Breast epithelium (tissue), 4 donors: ENCODE results near the gene BBX. TPM values are rescaled to one million over a fixed set of nuclear protein-coding genes. Genes with fewer than 3 reads are reported as not detected.

Experiments used
- DNase-seq, 2 donors: peaks; one replicate each; pipeline ENCODE4 v3.0.0-alpha.2; 2019; ENCODE audit warnings: low spot score in 2 of 2
- H3K27ac ChIP-seq, 2 donors: fragments of 200-600 bp; sonication (generic) in 1 of 2; one replicate each; pipeline ENCODE4 v1.5.1; 2016 to 2019; ENCODE audit warnings: mild to moderate bottlenecking in 1 of 2
- H3K27me3 ChIP-seq, 2 donors: fragments of 200-600 bp; sonication (generic) in 1 of 2; one replicate each; pipeline versions ENCODE4 v1.5.1 to v1.6.0; 2017 to 2019; ENCODE audit warnings: control low read depth in 1 of 2, mild to moderate bottlenecking in 1 of 2
- H3K36me3 ChIP-seq: fragments of 200-600 bp; one replicate; pipeline ENCODE4 v1.5.1; 2019
- H3K4me1 ChIP-seq, 2 donors: fragments of 200-600 bp; sonication (generic); one replicate each; pipeline ENCODE4 v1.5.1; 2016 to 2019; ENCODE audit warnings: control low read depth in 1 of 2
- H3K4me3 ChIP-seq, 3 donors: fragments of 200-600 bp; sonication (generic); 1 replicate in 2 of 3; 2 replicates in 1 of 3; pipeline ENCODE4 v1.5.1; 2016 to 2019; ENCODE audit warnings: mild to moderate bottlenecking in 3 of 3, moderate library complexity in 2 of 3
- H3K9me3 ChIP-seq, 2 donors: fragments of 200-600 bp; sonication (generic) in 1 of 2; one replicate each; pipeline ENCODE4 v1.5.1; 2016 to 2019; ENCODE audit warnings: control low read depth in 1 of 2
- CTCF ChIP-seq, 3 donors: fragments of 450-650 bp; IDR thresholded peaks; one replicate each; pipeline ENCODE4 v1.5.1; 2016 to 2017; ENCODE audit warnings: antibody characterized with exemption in 3 of 3, mild to moderate bottlenecking in 3 of 3, moderate library complexity in 3 of 3
- POLR2A ChIP-seq: fragments of 450-650 bp; IDR thresholded peaks from one replicate; pipeline ENCODE4 v1.6.1; 2016; ENCODE audit warnings: antibody characterized with exemption, mild to moderate bottlenecking, moderate library complexity
- POLR2AphosphoS5 ChIP-seq, 3 donors: sonication (generic); formaldehyde crosslinking; IDR thresholded peaks; one replicate each; pipeline ENCODE4 v1.6.1; 2017; ENCODE audit warnings: antibody characterized with exemption in 3 of 3
- intact Hi-C: fragments of 100-400 bp; cut with DNase I; formaldehyde crosslinking; loops from one replicate; pipeline ENCODE4 v1.15.1; 2023; ENCODE audit warnings: low total_unique reads
- total RNA-seq, 3 donors: library from RNA; depleted of rRNA; stranded (reverse); fragments of >200 nt; gene quantifications; one replicate each; pipeline ENCODE4 v1.1.0, GENCODE V29; 2016

BBX gene
- total RNA-seq, 3 donors from 2014 or later = 59.0 to 95.9 (median 70.8) TPM

GRCh38 chr3:107819656-107820055, 296.9 kb downstream of the BBX start:
- Histone ChIP-seq H3K27me3 (no peaks in the 10 kb centered on the region), H3K4me3 (no peak overlapping the region), H3K36me3 (no peaks in the 10 kb centered on the region), H3K9me3 (no peaks in the 10 kb centered on the region), H3K4me1 (no peaks in the 10 kb centered on the region), H3K27ac (no peak overlapping the region)
- no peak for DNase-seq
- no peak for TF ChIP-seq POLR2AphosphoS5 (IDR thresholded peaks at IDR 0.05)
- no peak for TF ChIP-seq CTCF (IDR thresholded peaks at IDR 0.05)
- no peak for TF ChIP-seq POLR2A
- intact Hi-C loops = no loop called here

- H3K27ac ChIP-seq = no peak overlapping the region
- intact Hi-C loops = no loop called here
- no peaks in the 10 kb centered on the region for H3K27me3 ChIP-seq
- no peaks in the 10 kb centered on the region for H3K9me3 ChIP-seq
- H3K36me3 ChIP-seq = no peaks in the 10 kb centered on the region
- no peak for TF ChIP-seq CTCF (IDR thresholded peaks at IDR 0.05)
- no peak for TF ChIP-seq POLR2A
- TF ChIP-seq POLR2AphosphoS5 (IDR thresholded peaks at IDR 0.05) = no peak
- no peak for DNase-seq
- H3K4me3 ChIP-seq = no peak overlapping the region
- no peaks in the 10 kb centered on the region for H3K4me1 ChIP-seq
Observed at GRCh38 chr3:107822308-107822707, 299.5 kb downstream of the BBX start.

DNA sequence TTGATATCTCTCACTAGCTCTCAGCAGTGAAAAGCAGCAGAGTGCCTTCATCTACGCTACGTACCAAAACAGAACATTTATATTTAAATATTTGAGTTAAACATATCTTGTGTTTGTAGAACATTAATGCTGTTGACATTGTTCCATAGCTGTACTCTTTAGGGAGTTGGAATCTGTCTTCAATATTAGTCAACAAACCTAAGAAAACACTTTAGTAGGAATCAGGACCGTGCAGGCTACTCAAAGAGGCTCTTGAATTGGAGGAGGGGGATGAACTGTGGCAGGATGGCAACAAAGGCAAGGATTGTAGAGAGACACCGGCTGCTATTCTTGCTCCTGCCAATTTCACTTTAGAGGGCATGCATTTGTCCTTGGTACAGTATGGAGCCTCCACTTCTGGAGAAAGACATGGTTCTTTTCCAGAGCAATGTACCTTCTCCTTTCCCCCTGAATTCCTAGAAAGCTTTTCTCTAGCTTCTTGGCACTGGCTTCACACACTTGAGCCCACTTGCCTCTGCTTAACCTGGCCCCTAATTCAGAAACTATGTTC, 302.1 kb downstream of the BBX start:
- TF ChIP-seq CTCF (IDR thresholded peaks at IDR 0.05) = no peak
- TF ChIP-seq POLR2A = no peak
- TF ChIP-seq POLR2AphosphoS5 (IDR thresholded peaks at IDR 0.05) = no peak
- no peaks in the 10 kb centered on the region for H3K36me3 ChIP-seq
- no peak for DNase-seq
- no peaks in the 10 kb centered on the region for H3K27me3 ChIP-seq
- H3K4me1 ChIP-seq = no peaks in the 10 kb centered on the region
- no peak overlapping the region for H3K4me3 ChIP-seq
- intact Hi-C loops = no loop called here
- H3K9me3 ChIP-seq = no peaks in the 10 kb centered on the region
- no peak overlapping the region for H3K27ac ChIP-seq

DNA sequence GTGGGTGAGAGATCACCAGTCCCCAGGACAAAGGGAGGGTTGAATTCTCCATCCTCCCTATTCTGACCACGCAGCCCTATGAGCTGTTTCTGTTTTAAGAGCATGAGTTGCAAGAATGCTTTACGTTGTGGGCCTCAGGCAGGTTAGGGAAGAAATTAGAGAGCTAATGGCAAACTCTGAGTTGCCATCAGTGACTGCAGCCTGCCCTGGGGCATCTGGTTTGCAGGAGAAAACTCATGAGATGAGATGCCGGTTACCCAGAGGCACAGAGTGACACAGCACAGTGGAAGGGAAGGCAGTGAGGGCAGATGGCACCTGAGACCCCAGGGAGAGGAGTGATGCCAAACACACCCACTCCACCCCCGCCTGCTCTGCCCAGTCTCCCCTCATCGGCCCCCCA, 302.8 kb downstream of the BBX start:
- Histone ChIP-seq H3K36me3 (no peaks in the 10 kb centered on the region), H3K4me3 (no peak overlapping the region), H3K9me3 (no peaks in the 10 kb centered on the region), H3K27me3 (no peaks in the 10 kb centered on the region), H3K27ac (no peak overlapping the region), H3K4me1 (no peaks in the 10 kb centered on the region)
- intact Hi-C loops = no loop called here
- no peak for TF ChIP-seq POLR2AphosphoS5 (IDR thresholded peaks at IDR 0.05)
- TF ChIP-seq POLR2A = no peak
- no peak for TF ChIP-seq CTCF (IDR thresholded peaks at IDR 0.05)
- DNase-seq = no peak

GRCh38 chr3:107826727-107827126, 304.0 kb downstream of the BBX start:
- H3K4me1 ChIP-seq = no peaks in the 10 kb centered on the region
- H3K4me3 ChIP-seq = no peak overlapping the region
- no peaks in the 10 kb centered on the region for H3K27me3 ChIP-seq
- TF ChIP-seq CTCF (IDR thresholded peaks at IDR 0.05) = no peak
- TF ChIP-seq POLR2A = no peak
- TF ChIP-seq POLR2AphosphoS5 (IDR thresholded peaks at IDR 0.05) = no peak
- no peak for DNase-seq
- no peaks in the 10 kb centered on the region for H3K9me3 ChIP-seq
- no peaks in the 10 kb centered on the region for H3K36me3 ChIP-seq
- H3K27ac ChIP-seq = no peak overlapping the region
- intact Hi-C loops = no loop called here
